GM13976 (cell line): ENCODE measurements around the gene NRP2.

ENCODE experiments used
- DNase-seq: peaks from one replicate; pipeline ENCODE4 v3.0.0; 2012; ENCODE audit warnings: low spot score
- in situ Hi-C: fragments of 300-500 bp; cut with MboI; formaldehyde crosslinking; loops from one replicate; pipeline ENCODE4 v1.12.0; 2022; ENCODE audit warnings: low sequenced_read_pairs, mixed read lengths, inconsistent platforms; ENCODE audit not compliant: unreplicated experiment
- TF ChIP-seq, protein P1 (sequence below): IDR thresholded peaks from 2 replicates; pipeline ENCODE4 v1.5.1; 2012; ENCODE audit warnings: borderline replicate concordance, mild to moderate bottlenecking; ENCODE audit not compliant: insufficient read depth; ENCODE audit errors: extremely low read depth, missing control alignments, control extremely low read depth

Gene NRP2

GRCh38 chr2:205806143-205806905, 124.0 kb downstream of the NRP2 start:
- TF ChIP-seq, protein P1, sequence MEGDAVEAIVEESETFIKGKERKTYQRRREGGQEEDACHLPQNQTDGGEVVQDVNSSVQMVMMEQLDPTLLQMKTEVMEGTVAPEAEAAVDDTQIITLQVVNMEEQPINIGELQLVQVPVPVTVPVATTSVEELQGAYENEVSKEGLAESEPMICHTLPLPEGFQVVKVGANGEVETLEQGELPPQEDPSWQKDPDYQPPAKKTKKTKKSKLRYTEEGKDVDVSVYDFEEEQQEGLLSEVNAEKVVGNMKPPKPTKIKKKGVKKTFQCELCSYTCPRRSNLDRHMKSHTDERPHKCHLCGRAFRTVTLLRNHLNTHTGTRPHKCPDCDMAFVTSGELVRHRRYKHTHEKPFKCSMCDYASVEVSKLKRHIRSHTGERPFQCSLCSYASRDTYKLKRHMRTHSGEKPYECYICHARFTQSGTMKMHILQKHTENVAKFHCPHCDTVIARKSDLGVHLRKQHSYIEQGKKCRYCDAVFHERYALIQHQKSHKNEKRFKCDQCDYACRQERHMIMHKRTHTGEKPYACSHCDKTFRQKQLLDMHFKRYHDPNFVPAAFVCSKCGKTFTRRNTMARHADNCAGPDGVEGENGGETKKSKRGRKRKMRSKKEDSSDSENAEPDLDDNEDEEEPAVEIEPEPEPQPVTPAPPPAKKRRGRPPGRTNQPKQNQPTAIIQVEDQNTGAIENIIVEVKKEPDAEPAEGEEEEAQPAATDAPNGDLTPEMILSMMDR = no peak
- DNase-seq = no peak
- in situ Hi-C loops = no loop called here

GRCh38 chr2:205807229-205807628, 124.9 kb downstream of the NRP2 start:
- no peak for DNase-seq
- TF ChIP-seq, protein P1 = no peak
- in situ Hi-C loops = no loop called here

- in situ Hi-C loops = no loop called here
- TF ChIP-seq, protein P1 = no peak
- no peak for DNase-seq
Measured at GRCh38 chr2:205807758-205808157, 125.5 kb downstream of the NRP2 start.

- TF ChIP-seq, protein P1 = no peak
Measured at GRCh38 chr2:205808486-205809121, 126.3 kb downstream of the NRP2 start.

DNA sequence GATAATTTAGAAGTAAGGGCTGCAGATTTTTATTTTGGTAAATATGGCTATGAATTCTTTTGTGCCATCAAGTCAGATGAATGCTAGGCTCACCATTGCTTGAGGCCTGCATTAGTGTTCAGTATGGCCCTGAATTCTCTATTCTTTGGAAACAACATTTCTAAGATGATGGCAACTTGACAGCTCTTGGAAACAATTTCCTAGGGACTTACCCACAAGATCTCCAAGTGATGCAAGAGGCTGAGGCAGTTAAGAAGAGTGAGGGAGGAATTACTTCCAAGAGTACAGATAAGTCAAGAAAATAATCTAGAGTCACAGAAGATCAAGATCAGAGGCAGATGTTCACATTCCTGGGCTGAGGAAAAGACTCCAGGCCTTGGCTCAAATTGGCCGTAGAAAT, 129.1 kb downstream of the NRP2 start:
- DNase-seq = no peak
- in situ Hi-C loops = no loop called here
- TF ChIP-seq, protein P1 = no peak

More at GRCh38 chr2:205808486-205809121, 126.3 kb downstream of the NRP2 start:
- DNase-seq = no peak
- in situ Hi-C loops = no loop called here

GRCh38 chr2:205814039-205814364, 131.7 kb downstream of the NRP2 start:
- TF ChIP-seq, protein P1 = no peak
- in situ Hi-C loops = no loop called here
- no peak for DNase-seq

- in situ Hi-C loops = no loop called here
- no peak for DNase-seq
- TF ChIP-seq, protein P1 = no peak
Measured at GRCh38 chr2:205815673-205816072, 133.4 kb downstream of the NRP2 start.
